ENCODE measurements around the gene DPYSL3. TPM values are rescaled to one million over a fixed set of nuclear protein-coding genes. Genes with fewer than 3 reads are reported as not detected.

Gene DPYSL3
- total RNA-seq, 4 donors from 2014 or later: 7.4 to 42.1 (median 21.8) TPM

DNA sequence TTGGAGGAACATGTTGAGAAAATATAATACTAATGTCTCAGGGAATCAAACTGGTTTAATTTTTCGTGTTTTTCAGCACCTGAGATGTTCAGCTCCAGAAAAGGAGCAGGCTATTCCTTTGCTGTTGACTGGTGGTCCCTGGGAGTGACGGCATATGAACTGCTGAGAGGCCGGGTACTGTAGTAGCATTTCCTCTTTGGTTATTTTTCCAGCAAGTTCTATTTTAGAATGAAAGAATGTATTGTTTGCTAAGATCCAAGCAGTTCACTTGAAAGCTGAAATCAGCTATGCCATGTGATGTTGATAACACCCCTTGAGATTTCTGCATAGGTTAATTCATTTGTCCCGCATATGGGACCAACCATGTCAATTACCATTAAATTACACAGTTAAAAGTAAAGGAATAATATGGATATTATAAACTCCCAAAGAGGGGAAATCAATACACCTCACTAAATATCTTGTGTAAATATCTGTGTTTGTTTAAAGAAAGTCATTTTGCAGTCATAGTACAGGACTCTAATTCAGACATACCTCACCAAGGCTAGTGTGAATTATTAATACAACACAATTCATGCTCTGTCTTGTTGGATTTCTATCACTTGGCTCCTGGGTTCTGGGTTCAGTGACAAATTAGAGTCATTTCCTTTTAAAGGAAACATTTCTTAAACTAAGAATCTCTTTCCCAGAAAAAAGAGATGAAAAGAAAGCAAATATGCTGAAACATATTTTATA is 148.3 kb downstream of the DPYSL3 start:
- no peak for DNase-seq

GRCh38 chr5:147360816-147361215 is 149.1 kb downstream of the DPYSL3 start:
- no peak for DNase-seq
- Histone ChIP-seq H3K9me3 (no peaks in the 10 kb centered on the region), H3K36me3 (no peaks in the 10 kb centered on the region), H3K27ac (no peak overlapping the region), H3K4me3 (no peak overlapping the region), H3K27me3 (no peaks in the 10 kb centered on the region), H3K4me1 (no peaks in the 10 kb centered on the region)
- TF ChIP-seq, protein P1, sequence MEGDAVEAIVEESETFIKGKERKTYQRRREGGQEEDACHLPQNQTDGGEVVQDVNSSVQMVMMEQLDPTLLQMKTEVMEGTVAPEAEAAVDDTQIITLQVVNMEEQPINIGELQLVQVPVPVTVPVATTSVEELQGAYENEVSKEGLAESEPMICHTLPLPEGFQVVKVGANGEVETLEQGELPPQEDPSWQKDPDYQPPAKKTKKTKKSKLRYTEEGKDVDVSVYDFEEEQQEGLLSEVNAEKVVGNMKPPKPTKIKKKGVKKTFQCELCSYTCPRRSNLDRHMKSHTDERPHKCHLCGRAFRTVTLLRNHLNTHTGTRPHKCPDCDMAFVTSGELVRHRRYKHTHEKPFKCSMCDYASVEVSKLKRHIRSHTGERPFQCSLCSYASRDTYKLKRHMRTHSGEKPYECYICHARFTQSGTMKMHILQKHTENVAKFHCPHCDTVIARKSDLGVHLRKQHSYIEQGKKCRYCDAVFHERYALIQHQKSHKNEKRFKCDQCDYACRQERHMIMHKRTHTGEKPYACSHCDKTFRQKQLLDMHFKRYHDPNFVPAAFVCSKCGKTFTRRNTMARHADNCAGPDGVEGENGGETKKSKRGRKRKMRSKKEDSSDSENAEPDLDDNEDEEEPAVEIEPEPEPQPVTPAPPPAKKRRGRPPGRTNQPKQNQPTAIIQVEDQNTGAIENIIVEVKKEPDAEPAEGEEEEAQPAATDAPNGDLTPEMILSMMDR (IDR thresholded peaks at IDR 0.05): no peak
- TF ChIP-seq POLR2A (IDR thresholded peaks at IDR 0.05): no peak

More for the DNA sequence above, 148.3 kb downstream of the DPYSL3 start:
- Histone ChIP-seq H3K27ac (no peak overlapping the region), H3K4me1 (no peaks in the 10 kb centered on the region), H3K4me3 (no peak overlapping the region), H3K9me3 (no peaks in the 10 kb centered on the region), H3K36me3 (no peaks in the 10 kb centered on the region), H3K27me3 (no peaks in the 10 kb centered on the region)
- TF ChIP-seq, protein P1 (IDR thresholded peaks at IDR 0.05): no peak
- no peak for TF ChIP-seq POLR2A (IDR thresholded peaks at IDR 0.05)

GRCh38 chr5:147359581-147359980 is 150.3 kb downstream of the DPYSL3 start:
- Histone ChIP-seq H3K27me3 (no peaks in the 10 kb centered on the region), H3K4me1 (no peaks in the 10 kb centered on the region), H3K9me3 (no peaks in the 10 kb centered on the region), H3K36me3 (no peaks in the 10 kb centered on the region), H3K27ac (no peak overlapping the region), H3K4me3 (no peak overlapping the region)
- no peak for DNase-seq
- TF ChIP-seq, protein P1 (IDR thresholded peaks at IDR 0.05): no peak
- TF ChIP-seq POLR2A (IDR thresholded peaks at IDR 0.05): no peak

DNA sequence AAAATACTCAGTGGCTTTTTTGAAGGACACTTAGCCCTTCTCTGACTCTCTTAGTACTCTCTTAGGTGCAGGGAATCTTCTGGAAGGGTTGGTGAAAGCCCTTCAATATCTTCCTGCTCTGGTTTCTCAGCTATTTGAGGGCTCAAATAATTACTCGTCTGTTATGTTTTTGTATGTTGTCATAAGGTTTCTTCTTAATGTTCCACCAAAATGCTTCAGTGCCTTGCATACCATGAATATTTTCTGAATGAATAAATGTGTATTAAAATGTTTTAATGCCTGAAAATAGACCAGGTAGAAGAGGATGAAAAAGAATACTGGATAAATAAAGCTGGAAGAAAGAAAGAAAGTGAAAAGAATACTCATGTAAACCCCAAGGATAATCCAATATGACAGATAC is 150.8 kb downstream of the DPYSL3 start:
- no peak for TF ChIP-seq POLR2A (IDR thresholded peaks at IDR 0.05)
- TF ChIP-seq, protein P1 (IDR thresholded peaks at IDR 0.05): no peak
- Histone ChIP-seq H3K4me3 (no peak overlapping the region), H3K36me3 (no peaks in the 10 kb centered on the region), H3K9me3 (no peaks in the 10 kb centered on the region), H3K27me3 (no peaks in the 10 kb centered on the region), H3K27ac (no peak overlapping the region), H3K4me1 (no peaks in the 10 kb centered on the region)
- no peak for DNase-seq

DNA sequence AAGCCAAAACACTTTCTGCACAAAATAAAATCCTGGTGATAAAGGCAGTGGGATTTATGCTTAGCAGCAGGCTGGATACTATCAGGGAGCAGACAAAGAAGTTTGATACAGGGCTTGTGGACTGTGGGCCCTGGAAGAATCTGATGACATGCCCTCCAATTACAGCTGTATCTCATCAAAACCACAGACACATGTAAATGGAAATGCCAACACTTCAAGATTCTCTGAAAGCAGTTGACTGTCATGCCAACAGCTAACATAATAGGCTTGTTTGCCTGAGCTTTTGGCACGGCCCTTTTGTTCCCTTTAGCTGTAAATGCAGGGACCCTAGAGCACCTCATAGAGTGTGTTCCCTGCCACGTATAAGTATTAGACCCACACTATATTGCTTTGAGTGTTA is 160.6 kb downstream of the DPYSL3 start:
- H3K27me3 ChIP-seq: no peaks in the 10 kb centered on the region
- no peaks in the 10 kb centered on the region for H3K9me3 ChIP-seq
- no peak for TF ChIP-seq POLR2A (IDR thresholded peaks at IDR 0.05)
- TF ChIP-seq, protein P1 (IDR thresholded peaks at IDR 0.05): no peak
- no peak for DNase-seq
- H3K4me1 ChIP-seq: no peaks in the 10 kb centered on the region
- H3K4me3 ChIP-seq: no peak overlapping the region
- H3K36me3 ChIP-seq: no peaks in the 10 kb centered on the region
- H3K27ac ChIP-seq: no peak overlapping the region

Measured in Peyer's patch (tissue), 4 donors.